Fibroblast of villous mesenchyme (primary cell): ENCODE measurements around the gene ARHGAP12. TPM values are rescaled to one million over a fixed set of nuclear protein-coding genes. Genes with fewer than 3 reads are reported as not detected.
A peak's percentile ranks its signal among the peaks of the same experiment; 100 is the strongest.

Source experiments
- DNase-seq: peaks from one replicate; pipeline ENCODE4 v3.0.0-alpha.2; 2010; ENCODE audit warnings: low read depth
- H3K4me3 ChIP-seq: 2 replicates; pipeline ENCODE4 v1.5.1; 2011; ENCODE audit warnings: low read depth, mild to moderate bottlenecking, low read length
- CTCF ChIP-seq: IDR thresholded peaks from 2 replicates; pipeline ENCODE4 v1.5.1; 2012; ENCODE audit warnings: low read depth, mild to moderate bottlenecking, low read length; ENCODE audit not compliant: insufficient read depth
- total RNA-seq: library from RNA; depleted of rRNA; stranded (reverse); fragments of >200 nt; gene quantifications from 2 replicates; pipeline ENCODE4 v1.2.3, GENCODE V29; 2012

The ARHGAP12 gene
- total RNA-seq, 1 donor: 57.0 TPM

GRCh38 chr10:31836569-31837406 is 91.8 kb downstream of the ARHGAP12 start:
- H3K4me3 ChIP-seq: no peak overlapping the region
- TF ChIP-seq CTCF: peak; percentile 90
- peak; percentile 50 for DNase-seq

GRCh38 chr10:31833753-31834152 is 94.9 kb downstream of the ARHGAP12 start:
- no peak overlapping the region for H3K4me3 ChIP-seq
- no peak for TF ChIP-seq CTCF
- no peak for DNase-seq

GRCh38 chr10:31832261-31832660 is 96.4 kb downstream of the ARHGAP12 start:
- DNase-seq: no peak
- TF ChIP-seq CTCF: no peak
- H3K4me3 ChIP-seq: no peak overlapping the region

- peak; percentile 74 for DNase-seq
- no peak for TF ChIP-seq CTCF
- no peak overlapping the region for H3K4me3 ChIP-seq
Measured at GRCh38 chr10:31830887-31831286, 97.7 kb downstream of the ARHGAP12 start.

GRCh38 chr10:31829776-31830175 is 98.9 kb downstream of the ARHGAP12 start:
- TF ChIP-seq CTCF: no peak
- peak; percentile 26 for DNase-seq

GRCh38 chr10:31823358-31823757 is 105.3 kb downstream of the ARHGAP12 start:
- no peak for DNase-seq
- no peak for TF ChIP-seq CTCF
- H3K4me3 ChIP-seq: no peak overlapping the region

More at GRCh38 chr10:31829776-31830175, 98.9 kb downstream of the ARHGAP12 start:
- no peak overlapping the region for H3K4me3 ChIP-seq
